ENCODE measurements around the gene DLG1.

Gene DLG1

GRCh38 chr3:197175503-197175902 is 122.9 kb downstream of the DLG1 start:
- no peak for DNase-seq
- Histone ChIP-seq H3K4me1 (ENCODE audit: low read length) (0 out of 2 replicates have a peak, but pooled peaks cover 5% of the 10 kb centered on the region), H4K20me1 (ENCODE audit: insufficient read depth, low read length) (no peaks in the 10 kb centered on the region), H3K9me3 (replicated peaks; ENCODE audit: insufficient read depth, low read length) (no peaks in the 10 kb centered on the region), H3K4me3 (ENCODE audit: low read length) (no peak overlapping the region), H3K9me2 (replicated peaks; ENCODE audit: insufficient read depth, low read length) (no peaks in the 10 kb centered on the region), H2AFZ (ENCODE audit: low read length) (no peak overlapping the region), H3F3A (ENCODE audit: insufficient read depth, low read length) (no peaks in the 10 kb centered on the region), H3K36me3 (replicated peaks; ENCODE audit: insufficient read depth, low read length) (no peaks in the 10 kb centered on the region), H3K27ac (ENCODE audit: low read length) (no peak overlapping the region), H3K4me2 (ENCODE audit: low read depth, low read length) (no peak overlapping the region), H3K79me2 (ENCODE audit: low read length) (peaks cover 18% of the 10 kb centered on the region; the same call in 1 of the 2 replicates), H3K27me3 (replicated peaks; ENCODE audit: insufficient read depth, low read length) (no peaks in the 10 kb centered on the region), H3K9ac (ENCODE audit: low read length) (no peak overlapping the region)
- TF ChIP-seq EZH2phosphoT487 (IDR thresholded peaks at IDR 0.05; ENCODE audit: low read length): no peak
- TF ChIP-seq, protein P1, sequence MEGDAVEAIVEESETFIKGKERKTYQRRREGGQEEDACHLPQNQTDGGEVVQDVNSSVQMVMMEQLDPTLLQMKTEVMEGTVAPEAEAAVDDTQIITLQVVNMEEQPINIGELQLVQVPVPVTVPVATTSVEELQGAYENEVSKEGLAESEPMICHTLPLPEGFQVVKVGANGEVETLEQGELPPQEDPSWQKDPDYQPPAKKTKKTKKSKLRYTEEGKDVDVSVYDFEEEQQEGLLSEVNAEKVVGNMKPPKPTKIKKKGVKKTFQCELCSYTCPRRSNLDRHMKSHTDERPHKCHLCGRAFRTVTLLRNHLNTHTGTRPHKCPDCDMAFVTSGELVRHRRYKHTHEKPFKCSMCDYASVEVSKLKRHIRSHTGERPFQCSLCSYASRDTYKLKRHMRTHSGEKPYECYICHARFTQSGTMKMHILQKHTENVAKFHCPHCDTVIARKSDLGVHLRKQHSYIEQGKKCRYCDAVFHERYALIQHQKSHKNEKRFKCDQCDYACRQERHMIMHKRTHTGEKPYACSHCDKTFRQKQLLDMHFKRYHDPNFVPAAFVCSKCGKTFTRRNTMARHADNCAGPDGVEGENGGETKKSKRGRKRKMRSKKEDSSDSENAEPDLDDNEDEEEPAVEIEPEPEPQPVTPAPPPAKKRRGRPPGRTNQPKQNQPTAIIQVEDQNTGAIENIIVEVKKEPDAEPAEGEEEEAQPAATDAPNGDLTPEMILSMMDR (IDR thresholded peaks at IDR 0.05; ENCODE audit: low read length): no peak
- no peak for TF ChIP-seq EZH2 (optimal IDR thresholded peaks at IDR 0.05; ENCODE audit: low read depth, low read length)

DNA sequence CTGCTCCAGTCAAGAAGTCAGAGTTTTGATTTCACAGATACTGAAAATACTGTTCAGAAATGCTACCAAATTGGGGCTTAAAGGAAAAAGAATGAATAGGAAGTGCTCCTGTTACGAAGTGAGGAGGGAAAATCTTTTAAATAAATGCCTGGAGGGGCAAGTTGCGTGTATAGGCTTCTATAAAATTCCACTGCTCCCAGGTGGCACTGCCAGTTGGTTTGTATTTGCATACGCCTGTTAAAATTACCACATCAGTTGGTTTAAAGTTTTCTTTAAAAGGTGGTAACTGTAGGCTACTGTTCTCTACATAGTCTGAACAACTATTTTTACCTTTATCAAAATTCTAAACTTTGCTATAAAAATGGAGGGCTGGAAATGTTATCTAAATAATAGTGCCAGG is 123.5 kb downstream of the DLG1 start:
- no peak for DNase-seq
- TF ChIP-seq, protein P1 (IDR thresholded peaks at IDR 0.05; ENCODE audit: low read length): no peak
- TF ChIP-seq EZH2 (optimal IDR thresholded peaks at IDR 0.05; ENCODE audit: low read depth, low read length) (no peak), EZH2phosphoT487 (IDR thresholded peaks at IDR 0.05; ENCODE audit: low read length) (no peak)
- Histone ChIP-seq H3K27me3 (replicated peaks; ENCODE audit: insufficient read depth, low read length) (no peaks in the 10 kb centered on the region), H3K79me2 (ENCODE audit: low read length) (peaks cover 18% of the 10 kb centered on the region; the same call in 1 of the 2 replicates), H3K9ac (ENCODE audit: low read length) (no peak overlapping the region), H2AFZ (ENCODE audit: low read length) (no peak overlapping the region), H3F3A (ENCODE audit: insufficient read depth, low read length) (no peaks in the 10 kb centered on the region), H3K27ac (ENCODE audit: low read length) (no peak overlapping the region), H3K9me3 (replicated peaks; ENCODE audit: insufficient read depth, low read length) (no peaks in the 10 kb centered on the region), H4K20me1 (ENCODE audit: insufficient read depth, low read length) (no peaks in the 10 kb centered on the region), H3K4me1 (ENCODE audit: low read length) (0 out of 2 replicates have a peak, but pooled peaks cover 5% of the 10 kb centered on the region), H3K4me2 (ENCODE audit: low read depth, low read length) (no peak overlapping the region), H3K4me3 (ENCODE audit: low read length) (no peak overlapping the region), H3K36me3 (replicated peaks; ENCODE audit: insufficient read depth, low read length) (no peaks in the 10 kb centered on the region), H3K9me2 (replicated peaks; ENCODE audit: insufficient read depth, low read length) (no peaks in the 10 kb centered on the region)

DNA sequence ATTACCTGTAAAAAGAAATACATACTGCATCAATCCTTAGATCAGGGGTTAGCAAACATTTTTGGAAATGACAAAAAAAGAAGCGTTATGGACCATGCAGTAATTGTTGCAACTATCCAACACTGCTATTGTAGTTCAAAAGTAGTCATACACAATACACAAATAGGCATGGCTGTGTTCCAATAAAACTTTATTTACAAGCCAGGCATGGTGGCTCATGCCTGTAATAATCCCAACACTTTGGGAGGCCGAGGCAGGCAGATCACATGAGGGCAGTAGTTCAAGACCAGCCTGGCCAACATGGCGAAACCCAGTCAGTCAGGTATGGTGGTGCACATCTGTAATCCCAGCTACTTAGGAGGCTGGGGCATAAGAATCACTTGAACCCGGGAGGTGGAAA is 124.8 kb downstream of the DLG1 start:
- no peak overlapping the region for H3K27ac ChIP-seq (ENCODE audit: low read length)
- no peak overlapping the region for H3K4me3 ChIP-seq (ENCODE audit: low read length)
- H3F3A ChIP-seq (ENCODE audit: insufficient read depth, low read length): no peaks in the 10 kb centered on the region
- no peaks in the 10 kb centered on the region for H3K36me3 ChIP-seq (replicated peaks; ENCODE audit: insufficient read depth, low read length)
- peaks cover 18% of the 10 kb centered on the region; the same call in 1 of the 2 replicates for H3K79me2 ChIP-seq (ENCODE audit: low read length)
- H2AFZ ChIP-seq (ENCODE audit: low read length): no peak overlapping the region
- H3K4me2 ChIP-seq (ENCODE audit: low read depth, low read length): no peak overlapping the region
- H3K9me2 ChIP-seq (replicated peaks; ENCODE audit: insufficient read depth, low read length): no peaks in the 10 kb centered on the region
- TF ChIP-seq, protein P1 (IDR thresholded peaks at IDR 0.05; ENCODE audit: low read length): no peak
- TF ChIP-seq EZH2phosphoT487 (IDR thresholded peaks at IDR 0.05; ENCODE audit: low read length) (no peak), EZH2 (optimal IDR thresholded peaks at IDR 0.05; ENCODE audit: low read depth, low read length) (no peak)
- H3K9ac ChIP-seq (ENCODE audit: low read length): no peak overlapping the region
- no peaks in the 10 kb centered on the region for H3K9me3 ChIP-seq (replicated peaks; ENCODE audit: insufficient read depth, low read length)
- no peak for DNase-seq
- 0 out of 2 replicates have a peak, but pooled peaks cover 5% of the 10 kb centered on the region for H3K4me1 ChIP-seq (ENCODE audit: low read length)
- H3K27me3 ChIP-seq (replicated peaks; ENCODE audit: insufficient read depth, low read length): no peaks in the 10 kb centered on the region
- no peaks in the 10 kb centered on the region for H4K20me1 ChIP-seq (ENCODE audit: insufficient read depth, low read length)

Measured in MM.1S (cell line).